ENCODE data around the gene POM121.
"Not testable (repeated sequence)": the region's sequence is repeated elsewhere in the genome, so short reads cannot be mapped to it uniquely, and the experiment has no call there.

Gene POM121

GRCh38 chr7:72919256-72919775 is 5.6 kb upstream of the POM121 start:
- no peaks in the 10 kb centered on the region for H3K27me3 ChIP-seq (replicated peaks)
- in situ Hi-C loops (cut with HindIII; ENCODE audit: low pct_ligation_motif_present, low sequenced_read_pairs) = no loop called here

GRCh38 chr7:72924386-72924732 is 536 bp upstream of the POM121 start:
- Histone ChIP-seq H3K4me3 (ENCODE audit: low read depth, low read length) (peak overlapping the region; percentile 84), H3K27ac (peak overlapping the region; percentile 99), H3K27me3 (replicated peaks) (no peaks in the 10 kb centered on the region), H3K36me3 (replicated peaks) (peaks cover 32% of the 10 kb centered on the region)
- DNase-seq = no peak
- TF ChIP-seq CTCF (IDR thresholded peaks at IDR 0.05; ENCODE audit: low read depth, low read length, missing control alignments) = no peak
- in situ Hi-C loops (cut with HindIII; ENCODE audit: low pct_ligation_motif_present, low sequenced_read_pairs) = no loop called here

More at GRCh38 chr7:72919256-72919775, 5.6 kb upstream of the POM121 start:
- Histone ChIP-seq H3K36me3 (replicated peaks) (peaks cover 9% of the 10 kb centered on the region), H3K4me3 (ENCODE audit: low read depth, low read length) (no peak overlapping the region), H3K27ac (no peak overlapping the region)
- no peak for TF ChIP-seq CTCF (IDR thresholded peaks at IDR 0.05; ENCODE audit: low read depth, low read length, missing control alignments)
- no peak for DNase-seq

GRCh38 chr7:72925546-72926120 is 738 bp downstream of the POM121 start:
- H3K27me3 ChIP-seq (replicated peaks) = no peaks in the 10 kb centered on the region
- peak overlapping the region; percentile 99 for H3K27ac ChIP-seq
- in situ Hi-C loops (cut with HindIII; ENCODE audit: low pct_ligation_motif_present, low sequenced_read_pairs) = no loop called here
- peak overlapping the region; percentile 84 for H3K4me3 ChIP-seq (ENCODE audit: low read depth, low read length)
- TF ChIP-seq CTCF (IDR thresholded peaks at IDR 0.05; ENCODE audit: low read depth, low read length, missing control alignments) = no peak
- H3K36me3 ChIP-seq (replicated peaks) = peaks cover 40% of the 10 kb centered on the region
- DNase-seq = no peak

GRCh38 chr7:72927791-72928190 is 2.9 kb downstream of the POM121 start:
- in situ Hi-C loops (cut with HindIII; ENCODE audit: low pct_ligation_motif_present, low sequenced_read_pairs); H3K4me3 ChIP-seq (ENCODE audit: low read depth, low read length); DNase-seq; H3K27me3 ChIP-seq (replicated peaks); H3K27ac ChIP-seq: not testable (repeated sequence)
- H3K36me3 ChIP-seq (replicated peaks) = peaks cover 47% of the 10 kb centered on the region

GRCh38 chr7:72928216-72928615 is 3.3 kb downstream of the POM121 start:
- H3K36me3 ChIP-seq (replicated peaks) = peaks cover 47% of the 10 kb centered on the region
- H3K27me3 ChIP-seq (replicated peaks); H3K4me3 ChIP-seq (ENCODE audit: low read depth, low read length); H3K27ac ChIP-seq; in situ Hi-C loops (cut with HindIII; ENCODE audit: low pct_ligation_motif_present, low sequenced_read_pairs); DNase-seq: not testable (repeated sequence)
- TF ChIP-seq CTCF (IDR thresholded peaks at IDR 0.05; ENCODE audit: low read depth, low read length, missing control alignments) = peak; percentile 23

GRCh38 chr7:72942022-72942705 is 17.3 kb downstream of the POM121 start:
- H3K27ac ChIP-seq; H3K27me3 ChIP-seq (replicated peaks); H3K4me3 ChIP-seq (ENCODE audit: low read depth, low read length); in situ Hi-C loops (cut with HindIII; ENCODE audit: low pct_ligation_motif_present, low sequenced_read_pairs); H3K36me3 ChIP-seq (replicated peaks); DNase-seq: not testable (repeated sequence)

- in situ Hi-C loops (cut with HindIII; ENCODE audit: low pct_ligation_motif_present, low sequenced_read_pairs); H3K27me3 ChIP-seq (replicated peaks); DNase-seq; H3K4me3 ChIP-seq (ENCODE audit: low read depth, low read length); H3K36me3 ChIP-seq (replicated peaks); H3K27ac ChIP-seq: not testable (repeated sequence)
These were observed 18.1 kb downstream of the POM121 start for GRCh38 chr7:72942956-72943355.

GRCh38 chr7:72944937-72945336 is 20.0 kb downstream of the POM121 start:
- H3K27me3 ChIP-seq (replicated peaks); H3K27ac ChIP-seq; in situ Hi-C loops (cut with HindIII; ENCODE audit: low pct_ligation_motif_present, low sequenced_read_pairs); DNase-seq; H3K36me3 ChIP-seq (replicated peaks); H3K4me3 ChIP-seq (ENCODE audit: low read depth, low read length): not testable (repeated sequence)

GRCh38 chr7:72945597-72945996 is 20.7 kb downstream of the POM121 start:
- DNase-seq; H3K4me3 ChIP-seq (ENCODE audit: low read depth, low read length); in situ Hi-C loops (cut with HindIII; ENCODE audit: low pct_ligation_motif_present, low sequenced_read_pairs); H3K27me3 ChIP-seq (replicated peaks); H3K36me3 ChIP-seq (replicated peaks); H3K27ac ChIP-seq: not testable (repeated sequence)
